NAMALWA (cell line): ENCODE data around the gene CRKL.
"Not testable (repeated sequence)": the region's sequence is repeated elsewhere in the genome, so short reads cannot be mapped to it uniquely, and the experiment has no call there.

Experiments used
- DNase-seq: peaks from one replicate; pipeline ENCODE4 v3.0.0-alpha.2; 2015; ENCODE audit warnings: low spot score

Gene CRKL

GRCh38 chr22:20901093-20902033, 15.8 kb upstream of the CRKL start:
- not testable (repeated sequence) for DNase-seq

- DNase-seq, result no peak
Measured at GRCh38 chr22:20903093-20903492, 14.1 kb upstream of the CRKL start.

DNA sequence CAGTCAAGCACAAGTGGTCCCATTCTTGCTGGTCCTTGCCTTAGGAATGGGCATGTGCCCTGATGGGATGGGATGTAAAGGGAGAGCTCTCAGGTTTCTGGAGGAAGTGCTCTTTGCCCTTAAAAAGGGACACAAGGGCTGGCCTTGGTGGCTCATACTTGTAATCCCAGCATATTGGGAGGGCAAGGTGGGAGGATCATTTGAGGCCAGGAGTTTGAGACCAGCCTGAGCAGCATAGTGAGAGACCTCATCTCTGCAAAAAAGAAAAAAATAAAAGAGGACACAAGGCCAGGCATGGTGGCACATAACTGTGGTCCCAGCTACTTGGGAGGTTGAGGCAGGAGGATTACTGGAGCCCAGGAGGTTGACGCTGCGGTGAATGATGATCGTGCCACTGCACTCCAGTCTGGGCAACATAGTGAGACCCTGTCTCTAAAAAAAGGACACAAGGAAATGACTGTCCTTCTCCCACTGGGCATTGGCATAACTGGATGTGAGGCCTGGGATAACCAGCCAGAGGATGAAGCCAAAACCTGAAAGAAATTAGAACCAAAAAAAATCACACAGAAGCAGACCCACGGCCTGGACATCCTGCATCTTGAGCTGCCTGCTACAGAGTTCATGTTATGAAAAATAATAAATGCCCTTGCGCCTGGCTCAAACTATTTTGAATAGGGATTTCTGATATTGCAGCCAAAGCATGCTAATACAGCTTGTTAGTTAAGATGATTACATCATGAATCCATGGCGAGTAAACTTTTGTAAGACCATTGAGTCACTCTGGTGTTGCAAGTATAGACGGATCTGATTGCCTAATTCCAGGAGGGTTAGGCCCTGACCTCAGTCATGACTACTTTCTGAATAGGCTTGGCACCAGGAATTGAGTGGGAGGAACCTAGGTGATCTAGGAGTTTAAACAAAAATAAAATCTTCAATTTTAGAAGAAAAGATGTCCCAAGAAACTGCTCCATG, 12.9 kb upstream of the CRKL start:
- DNase-seq, result no peak

DNA sequence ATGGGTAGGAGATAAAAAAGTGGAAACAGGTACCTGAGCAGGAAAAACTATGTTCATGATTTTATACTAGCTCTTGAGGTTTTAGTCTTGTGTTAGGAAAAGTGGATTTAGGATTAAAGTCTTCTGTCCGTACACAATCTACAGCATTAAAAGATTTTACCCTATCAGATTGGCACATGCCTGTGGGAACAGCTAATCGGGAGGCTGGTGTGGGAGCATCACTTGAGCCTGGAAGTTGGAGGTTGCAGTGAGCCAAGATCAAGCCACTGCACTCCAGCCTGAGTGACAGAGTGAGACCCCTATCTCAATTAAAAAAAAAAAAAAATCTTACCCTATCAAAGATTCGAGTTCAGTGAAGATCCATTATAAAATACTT, 12.2 kb upstream of the CRKL start:
- DNase-seq, result no peak

- DNase-seq, result no peak
Measured at GRCh38 chr22:20905415-20906386, 11.5 kb upstream of the CRKL start.

- no peak for DNase-seq
Measured at GRCh38 chr22:20906387-20906767, 10.8 kb upstream of the CRKL start.

DNA sequence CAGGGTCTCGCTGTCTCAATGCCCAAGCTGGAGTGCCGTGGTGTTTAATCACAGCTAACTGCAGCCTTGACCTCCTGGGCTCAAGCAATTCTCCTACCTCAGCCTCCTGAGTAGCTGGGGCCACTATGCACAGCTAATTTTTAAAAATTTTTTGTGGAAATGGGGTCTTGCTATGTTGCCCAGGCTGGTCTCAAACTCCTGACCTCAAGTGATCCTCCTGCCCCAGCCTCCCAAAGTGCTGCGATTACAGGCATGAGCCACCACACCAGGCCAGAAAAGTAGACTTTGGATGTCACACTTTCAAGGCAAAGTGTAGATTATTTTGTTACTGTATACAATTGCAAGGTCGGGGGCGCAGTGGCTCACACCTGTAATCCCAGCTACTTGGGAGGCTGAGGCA, 8.5 kb upstream of the CRKL start:
- not testable (repeated sequence) for DNase-seq

GRCh38 chr22:20909543-20910303, 7.5 kb upstream of the CRKL start:
- DNase-seq, result no peak

- no peak for DNase-seq
Measured at GRCh38 chr22:20912494-20912893, 4.7 kb upstream of the CRKL start.

- peak; percentile 15 for DNase-seq
Measured at GRCh38 chr22:20918663-20919218, 1.5 kb downstream of the CRKL start.

DNA sequence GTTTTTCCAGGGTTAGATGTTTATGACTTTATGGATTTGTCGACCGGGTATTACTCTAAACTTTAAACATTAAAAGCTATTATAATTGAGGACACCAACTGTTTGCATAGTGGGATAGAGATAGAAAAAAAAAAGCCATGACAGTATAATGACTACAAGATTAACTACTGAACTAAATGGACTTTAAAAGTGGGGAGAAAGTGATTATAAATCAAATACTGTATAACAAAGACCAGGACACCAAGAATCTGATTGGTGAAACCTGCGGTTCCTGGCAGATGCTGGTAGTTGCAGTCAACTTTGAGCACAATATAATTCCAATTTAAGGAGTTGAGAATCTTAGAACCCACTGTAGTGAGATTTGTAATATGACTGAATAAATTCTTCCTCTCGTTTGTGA, 2.5 kb downstream of the CRKL start:
- no peak for DNase-seq

- no peak for DNase-seq
Measured at GRCh38 chr22:20920881-20921203, 3.6 kb downstream of the CRKL start.

GRCh38 chr22:20922141-20922751, 5.0 kb downstream of the CRKL start:
- DNase-seq, result no peak

DNA sequence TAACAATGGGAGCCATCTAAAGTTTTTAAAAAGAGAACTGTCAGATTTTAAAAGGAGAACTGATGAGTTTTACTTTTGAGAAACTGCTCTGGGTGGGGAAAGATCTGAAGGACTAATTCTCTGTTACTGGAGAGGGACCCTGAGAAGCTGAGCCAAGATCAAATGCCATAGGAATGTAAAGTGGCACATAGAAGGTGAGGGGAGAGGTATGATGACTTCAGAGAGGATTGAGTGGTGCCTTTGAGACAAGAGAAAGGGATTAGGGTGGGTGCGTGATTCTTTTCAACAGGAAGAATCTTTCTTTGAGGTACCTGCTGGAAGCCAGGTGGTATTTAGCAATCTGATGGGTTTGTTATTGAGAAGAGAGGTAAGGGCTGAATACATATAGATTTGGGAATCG, 9.0 kb downstream of the CRKL start:
- no peak for DNase-seq

DNA sequence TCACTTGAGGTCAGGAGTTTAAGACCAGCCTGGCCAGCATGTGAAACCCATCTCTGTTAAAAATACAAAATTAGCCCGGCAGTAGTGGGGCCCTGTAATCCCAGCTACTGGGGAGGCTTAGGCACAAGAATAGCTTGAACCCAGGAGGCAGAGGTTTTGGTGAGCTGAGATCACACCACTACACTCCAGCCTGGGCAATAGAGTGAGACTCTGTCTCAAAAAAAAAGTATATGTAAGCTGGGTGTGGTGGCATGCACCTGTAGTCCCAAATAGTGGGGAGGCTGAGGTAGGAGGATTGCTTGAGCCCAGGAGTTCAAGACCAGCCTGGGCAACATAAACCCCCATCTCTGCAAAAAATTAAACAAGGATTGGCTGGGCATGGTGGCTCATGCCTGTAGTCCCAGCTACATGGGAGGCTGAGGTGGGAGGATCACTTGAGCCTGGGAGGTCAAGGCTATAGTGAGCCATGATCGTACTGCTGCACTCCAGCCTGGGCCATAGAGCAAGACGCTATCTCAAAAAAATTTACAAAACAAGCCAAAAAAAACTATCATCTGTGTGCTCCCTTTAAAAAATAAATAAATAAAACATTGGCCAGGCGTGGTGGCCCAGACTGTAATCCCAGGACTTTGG, 10.8 kb downstream of the CRKL start:
- no peak for DNase-seq

GRCh38 chr22:20928573-20928967, 11.4 kb downstream of the CRKL start:
- DNase-seq, result no peak

DNA sequence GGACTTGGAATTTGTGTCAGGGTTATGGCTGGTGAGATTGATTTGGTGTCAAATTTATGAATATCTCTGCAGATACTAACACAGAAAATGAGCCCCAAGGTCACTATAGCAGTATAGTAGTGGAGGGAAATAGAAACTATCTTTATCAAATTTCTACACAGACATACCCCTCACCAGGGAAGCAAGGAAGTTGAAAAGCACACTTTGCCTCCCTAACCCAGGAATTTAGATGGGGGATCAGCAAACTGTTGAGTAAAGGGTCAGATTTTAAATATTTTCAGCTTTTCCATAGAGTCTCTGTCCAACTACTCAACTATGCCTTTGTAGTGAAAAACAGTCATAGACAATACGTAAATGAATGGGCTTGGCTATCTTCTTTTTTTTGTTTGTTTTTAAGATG, 12.8 kb downstream of the CRKL start:
- no peak for DNase-seq

DNA sequence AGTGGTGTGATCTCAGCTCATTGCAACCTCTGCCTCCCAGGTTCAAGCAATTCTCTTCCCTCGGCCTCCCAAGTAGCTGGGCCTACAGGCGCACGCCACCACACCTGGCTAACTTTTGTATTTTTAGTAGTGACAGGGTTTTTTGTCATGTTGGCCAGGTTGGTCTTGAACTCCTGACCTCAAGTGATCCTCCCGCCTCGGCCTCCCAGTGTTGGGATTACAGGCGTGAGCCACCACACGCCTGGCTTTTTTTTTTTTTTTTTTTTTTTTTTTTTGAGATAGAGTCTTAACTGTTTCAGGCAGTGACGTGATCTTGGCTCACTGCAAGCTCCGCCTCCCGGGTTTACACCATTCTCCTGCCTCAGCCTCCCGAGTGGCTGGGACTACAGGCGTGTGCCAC, 13.2 kb downstream of the CRKL start:
- not testable (repeated sequence) for DNase-seq

DNA sequence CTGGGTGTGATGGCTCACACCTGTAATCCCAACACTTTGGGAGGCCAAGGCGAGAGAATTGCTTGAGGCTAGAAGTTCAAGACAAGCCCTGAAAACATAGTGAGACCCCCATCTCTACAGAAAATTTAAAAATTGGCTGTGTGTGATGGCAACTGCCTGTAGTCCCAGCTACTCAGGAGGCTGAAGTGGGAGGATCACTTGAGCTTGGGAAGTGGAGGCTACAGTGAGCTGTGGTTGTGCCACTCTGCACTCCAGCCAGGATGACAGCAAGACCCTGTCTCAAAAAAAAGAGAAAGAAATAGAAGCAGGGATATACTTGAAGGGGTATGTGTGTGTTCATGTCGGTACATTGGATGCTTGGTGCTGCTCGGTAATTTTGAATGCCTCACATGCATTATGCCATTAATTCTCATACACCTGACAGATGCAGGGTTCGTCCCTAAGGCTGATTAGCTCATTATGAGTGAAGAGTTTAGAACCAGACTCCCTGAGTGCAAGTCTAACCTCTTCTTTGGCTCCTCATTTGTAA, 14.0 kb downstream of the CRKL start:
- DNase-seq, result no peak

DNA sequence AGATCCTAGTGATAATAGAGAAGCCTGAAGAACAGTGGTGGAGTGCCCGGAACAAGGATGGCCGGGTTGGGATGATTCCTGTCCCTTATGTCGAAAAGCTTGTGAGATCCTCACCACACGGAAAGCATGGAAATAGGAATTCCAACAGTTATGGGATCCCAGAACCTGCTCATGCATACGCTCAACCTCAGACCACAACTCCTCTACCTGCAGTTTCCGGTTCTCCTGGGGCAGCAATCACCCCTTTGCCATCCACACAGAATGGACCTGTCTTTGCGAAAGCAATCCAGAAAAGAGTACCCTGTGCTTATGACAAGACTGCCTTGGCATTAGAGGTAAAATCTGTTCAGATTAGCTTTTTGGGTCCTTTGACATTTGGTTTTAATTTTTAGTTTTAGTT, 16.7 kb downstream of the CRKL start:
- DNase-seq, result no peak
